ENCODE results near the gene KCNA5.
A peak's percentile ranks its signal among the peaks of the same experiment; 100 is the strongest.

GRCh38 chr12:5037795-5038357 is 5.8 kb upstream of the KCNA5 start:
- TF ChIP-seq, protein P1, sequence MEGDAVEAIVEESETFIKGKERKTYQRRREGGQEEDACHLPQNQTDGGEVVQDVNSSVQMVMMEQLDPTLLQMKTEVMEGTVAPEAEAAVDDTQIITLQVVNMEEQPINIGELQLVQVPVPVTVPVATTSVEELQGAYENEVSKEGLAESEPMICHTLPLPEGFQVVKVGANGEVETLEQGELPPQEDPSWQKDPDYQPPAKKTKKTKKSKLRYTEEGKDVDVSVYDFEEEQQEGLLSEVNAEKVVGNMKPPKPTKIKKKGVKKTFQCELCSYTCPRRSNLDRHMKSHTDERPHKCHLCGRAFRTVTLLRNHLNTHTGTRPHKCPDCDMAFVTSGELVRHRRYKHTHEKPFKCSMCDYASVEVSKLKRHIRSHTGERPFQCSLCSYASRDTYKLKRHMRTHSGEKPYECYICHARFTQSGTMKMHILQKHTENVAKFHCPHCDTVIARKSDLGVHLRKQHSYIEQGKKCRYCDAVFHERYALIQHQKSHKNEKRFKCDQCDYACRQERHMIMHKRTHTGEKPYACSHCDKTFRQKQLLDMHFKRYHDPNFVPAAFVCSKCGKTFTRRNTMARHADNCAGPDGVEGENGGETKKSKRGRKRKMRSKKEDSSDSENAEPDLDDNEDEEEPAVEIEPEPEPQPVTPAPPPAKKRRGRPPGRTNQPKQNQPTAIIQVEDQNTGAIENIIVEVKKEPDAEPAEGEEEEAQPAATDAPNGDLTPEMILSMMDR (conservative IDR thresholded peaks at IDR 0.05; ENCODE audit: low read depth, low read length): no peak
- TF ChIP-seq POLR2A (IDR thresholded peaks at IDR 0.05; ENCODE audit: low read depth, low read length): no peak
- no peak for TF ChIP-seq RFX5 (IDR thresholded peaks at IDR 0.05; ENCODE audit: low read depth, low read length)
- no peak for TF ChIP-seq MAZ (IDR thresholded peaks at IDR 0.05; ENCODE audit: borderline replicate concordance, low read depth, low read length)
- no peak for TF ChIP-seq CHD1 (IDR thresholded peaks at IDR 0.05; ENCODE audit: low read depth, low read length)
- TF ChIP-seq CEBPB (IDR thresholded peaks at IDR 0.05; ENCODE audit: low read depth, low read length): peak; percentile 55
- TF ChIP-seq MAFK (IDR thresholded peaks at IDR 0.05; ENCODE audit: low read depth, low read length): no peak
- no peak for TF ChIP-seq RAD21 (IDR thresholded peaks at IDR 0.05; ENCODE audit: low read length)
- TF ChIP-seq MXI1 (IDR thresholded peaks at IDR 0.05; ENCODE audit: borderline replicate concordance, low read depth, low read length): no peak
- no peak for TF ChIP-seq FOS (IDR thresholded peaks at IDR 0.05; ENCODE audit: low read depth, low read length)
- no peak for TF ChIP-seq SMC3 (IDR thresholded peaks at IDR 0.05; ENCODE audit: low read depth, low read length)
- no peak for TF ChIP-seq USF2 (IDR thresholded peaks at IDR 0.05; ENCODE audit: low read depth, low read length)
- TF ChIP-seq, protein P2, sequence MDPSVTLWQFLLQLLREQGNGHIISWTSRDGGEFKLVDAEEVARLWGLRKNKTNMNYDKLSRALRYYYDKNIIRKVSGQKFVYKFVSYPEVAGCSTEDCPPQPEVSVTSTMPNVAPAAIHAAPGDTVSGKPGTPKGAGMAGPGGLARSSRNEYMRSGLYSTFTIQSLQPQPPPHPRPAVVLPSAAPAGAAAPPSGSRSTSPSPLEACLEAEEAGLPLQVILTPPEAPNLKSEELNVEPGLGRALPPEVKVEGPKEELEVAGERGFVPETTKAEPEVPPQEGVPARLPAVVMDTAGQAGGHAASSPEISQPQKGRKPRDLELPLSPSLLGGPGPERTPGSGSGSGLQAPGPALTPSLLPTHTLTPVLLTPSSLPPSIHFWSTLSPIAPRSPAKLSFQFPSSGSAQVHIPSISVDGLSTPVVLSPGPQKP (IDR thresholded peaks at IDR 0.05; ENCODE audit: borderline replicate concordance, low read depth, low read length): no peak
